HG03565 (cell line): Measurements from ENCODE around the gene RBCK1.

Experiments
- ATAC-seq: cut with Tn5 transposase; IDR thresholded peaks from one replicate; pipeline ENCODE4 v1.9.1; 2021; ENCODE audit warnings: mild to moderate bottlenecking, moderate library complexity; ENCODE audit not compliant: unreplicated experiment

The RBCK1 gene

DNA sequence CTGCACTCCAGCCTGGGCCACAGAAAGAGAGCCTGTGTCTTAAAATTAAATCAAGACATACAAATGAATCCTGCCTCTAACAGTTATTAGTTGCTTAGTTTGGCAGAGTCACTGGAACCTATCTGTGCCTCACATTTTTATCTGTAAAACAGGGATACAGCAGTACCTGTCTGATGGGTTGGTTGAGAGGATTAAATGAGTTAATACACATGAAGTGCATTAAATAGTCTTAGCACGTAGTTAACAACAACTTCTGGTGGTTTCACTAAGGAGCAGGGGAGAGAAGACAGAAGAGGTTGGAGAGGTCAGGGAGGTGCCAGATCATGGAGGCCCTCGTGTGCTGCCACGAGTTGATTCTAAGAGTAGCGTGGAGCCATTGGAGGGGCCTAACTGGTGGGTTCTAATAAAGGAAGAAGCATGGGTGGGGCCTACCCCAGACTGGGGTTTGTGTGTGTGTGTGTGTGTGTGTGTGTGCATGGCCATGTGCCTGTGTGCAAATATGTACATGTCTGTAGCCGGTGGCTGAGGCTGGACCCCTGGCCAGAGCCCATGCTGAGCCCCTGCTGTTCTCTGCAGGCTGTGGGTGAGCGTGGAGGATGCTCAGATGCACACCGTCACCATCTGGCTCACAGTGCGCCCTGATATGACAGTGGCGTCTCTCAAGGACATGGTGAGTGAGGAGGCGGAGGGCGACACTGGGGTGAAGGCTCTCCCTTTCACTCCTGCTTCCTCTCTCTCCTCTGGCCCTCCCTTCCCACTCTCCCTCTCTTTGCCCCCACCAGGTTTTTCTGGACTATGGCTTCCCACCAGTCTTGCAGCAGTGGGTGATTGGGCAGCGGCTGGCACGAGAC, 9.1 kb downstream of the RBCK1 start:
- ATAC-seq = no peak

DNA sequence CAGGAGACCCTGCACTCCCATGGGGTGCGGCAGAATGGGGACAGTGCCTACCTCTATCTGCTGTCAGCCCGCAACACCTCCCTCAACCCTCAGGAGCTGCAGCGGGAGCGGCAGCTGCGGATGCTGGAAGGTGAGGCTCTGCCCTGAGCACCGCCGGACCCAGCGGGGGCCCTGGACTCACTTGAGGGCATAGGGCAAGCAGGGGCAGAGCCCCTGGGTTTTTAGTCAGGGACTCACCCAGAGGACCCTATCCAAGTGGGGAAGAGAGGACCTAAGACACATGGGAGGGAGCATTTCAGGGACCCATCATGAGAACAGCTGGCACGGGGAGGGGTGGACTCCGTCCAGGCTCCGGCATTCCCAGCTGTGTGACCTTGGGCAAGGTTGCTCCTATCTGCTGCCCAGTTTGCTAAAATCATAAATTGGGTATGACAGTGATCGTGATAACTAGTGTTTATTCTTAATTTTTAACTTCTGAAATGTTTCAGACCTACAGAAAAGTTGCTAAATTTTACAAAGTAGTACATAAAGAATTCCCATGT, 9.8 kb downstream of the RBCK1 start:
- no peak for ATAC-seq

DNA sequence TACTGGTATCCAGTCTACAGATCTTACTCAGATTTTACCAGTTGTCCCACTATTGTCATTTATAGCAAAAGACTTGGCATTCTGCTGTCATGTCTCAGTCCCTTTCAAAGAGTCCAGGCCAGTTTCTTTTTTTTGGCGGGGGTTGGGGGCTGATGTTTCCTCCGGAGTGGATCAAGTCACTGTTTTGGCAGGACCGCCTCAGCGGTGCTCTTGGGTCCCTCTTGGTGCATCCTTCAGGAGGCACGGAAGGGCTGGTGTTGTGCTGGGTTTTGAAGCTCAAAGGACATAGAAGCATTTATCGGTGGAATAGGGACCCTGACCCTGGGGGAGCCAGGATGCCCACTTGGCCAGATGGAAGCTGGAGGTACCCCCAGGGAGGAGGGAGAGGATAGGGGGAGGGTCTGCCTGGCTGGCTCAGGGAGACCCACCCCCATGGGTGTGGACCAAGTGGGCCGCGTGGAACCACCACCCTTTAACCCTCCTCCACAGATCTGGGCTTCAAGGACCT, 10.8 kb downstream of the RBCK1 start:
- ATAC-seq = no peak

DNA sequence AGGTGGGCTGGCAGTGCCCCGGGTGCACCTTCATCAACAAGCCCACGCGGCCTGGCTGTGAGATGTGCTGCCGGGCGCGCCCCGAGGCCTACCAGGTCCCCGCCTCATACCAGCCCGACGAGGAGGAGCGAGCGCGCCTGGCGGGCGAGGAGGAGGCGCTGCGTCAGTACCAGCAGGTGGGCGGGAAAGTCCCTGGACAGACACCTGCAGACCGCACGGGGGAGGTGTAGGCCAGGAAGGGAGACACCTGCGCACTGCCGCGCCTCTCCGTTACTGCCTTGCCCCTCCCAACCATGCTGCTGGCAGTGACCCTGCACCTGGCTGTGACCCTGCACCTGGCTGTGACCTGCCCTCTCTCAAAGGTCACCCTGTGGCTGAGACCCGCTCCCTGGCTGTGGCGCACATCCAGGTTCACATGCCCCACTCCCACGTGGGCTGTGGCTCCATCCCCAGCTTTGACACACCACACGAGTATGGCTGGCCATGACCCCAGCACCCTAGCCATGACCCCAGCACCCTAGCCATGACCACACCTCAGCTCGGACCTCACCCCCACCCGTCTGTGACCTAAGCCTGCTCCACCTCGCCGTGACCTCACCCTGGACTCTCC, 11.6 kb downstream of the RBCK1 start:
- no peak for ATAC-seq

DNA sequence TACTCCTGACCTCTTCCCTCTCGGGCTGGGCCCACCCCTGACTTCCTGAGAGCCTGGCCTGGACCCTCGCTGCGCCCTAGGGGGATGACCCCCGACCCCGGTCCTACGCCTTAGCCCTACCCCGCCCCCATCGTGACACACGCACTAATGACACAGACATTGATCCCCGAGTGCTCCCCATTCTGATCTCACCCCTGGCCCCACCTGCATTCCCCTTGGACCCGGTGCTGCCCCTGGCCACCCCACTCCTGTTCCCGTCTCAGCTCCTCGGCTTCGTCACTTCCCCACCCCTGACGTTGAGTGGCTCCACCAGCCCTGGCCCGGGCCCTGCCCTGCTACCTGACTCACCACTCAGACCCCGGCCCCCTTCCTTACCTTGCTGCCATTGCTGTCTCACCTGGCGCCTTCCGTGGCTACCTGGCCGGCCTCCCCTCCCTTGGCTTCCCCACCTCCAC, 12.1 kb downstream of the RBCK1 start:
- no peak for ATAC-seq

DNA sequence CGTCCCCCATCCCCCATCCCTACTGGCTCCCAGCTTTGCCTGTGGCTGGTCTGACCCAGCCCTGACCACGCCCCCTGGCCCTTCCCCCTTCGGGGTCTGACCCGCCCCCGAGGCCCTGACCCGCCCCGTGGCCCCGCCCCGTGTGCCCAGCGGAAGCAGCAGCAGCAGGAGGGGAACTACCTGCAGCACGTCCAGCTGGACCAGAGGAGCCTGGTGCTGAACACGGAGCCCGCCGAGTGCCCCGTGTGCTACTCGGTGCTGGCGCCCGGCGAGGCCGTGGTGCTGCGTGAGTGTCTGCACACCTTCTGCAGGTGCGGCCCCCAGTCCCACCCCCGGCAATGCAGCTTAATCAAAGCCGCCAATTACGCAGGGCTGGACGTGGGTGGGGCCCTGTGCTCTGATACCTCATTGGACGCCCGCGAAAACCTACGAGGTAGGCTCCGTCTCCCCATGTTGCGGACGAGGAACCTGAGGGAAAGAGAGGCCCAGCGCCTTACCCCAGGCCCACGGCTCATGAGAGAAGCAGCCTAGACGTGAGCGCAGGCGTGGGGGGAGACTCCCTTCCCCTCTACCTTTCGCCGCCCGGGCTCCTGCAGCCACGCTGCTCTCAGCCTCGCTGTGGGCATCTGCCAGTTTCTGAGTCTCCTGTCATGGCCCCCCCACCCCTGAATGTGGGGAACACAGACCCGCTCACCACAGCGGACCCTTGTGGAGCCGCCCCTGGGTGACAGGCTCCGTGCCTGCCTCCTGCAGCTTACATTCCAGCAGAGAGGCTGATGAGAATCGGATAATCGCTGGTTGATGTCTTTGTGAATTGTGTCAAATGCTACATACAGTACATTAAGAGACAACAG, 12.8 kb downstream of the RBCK1 start:
- ATAC-seq = no peak

DNA sequence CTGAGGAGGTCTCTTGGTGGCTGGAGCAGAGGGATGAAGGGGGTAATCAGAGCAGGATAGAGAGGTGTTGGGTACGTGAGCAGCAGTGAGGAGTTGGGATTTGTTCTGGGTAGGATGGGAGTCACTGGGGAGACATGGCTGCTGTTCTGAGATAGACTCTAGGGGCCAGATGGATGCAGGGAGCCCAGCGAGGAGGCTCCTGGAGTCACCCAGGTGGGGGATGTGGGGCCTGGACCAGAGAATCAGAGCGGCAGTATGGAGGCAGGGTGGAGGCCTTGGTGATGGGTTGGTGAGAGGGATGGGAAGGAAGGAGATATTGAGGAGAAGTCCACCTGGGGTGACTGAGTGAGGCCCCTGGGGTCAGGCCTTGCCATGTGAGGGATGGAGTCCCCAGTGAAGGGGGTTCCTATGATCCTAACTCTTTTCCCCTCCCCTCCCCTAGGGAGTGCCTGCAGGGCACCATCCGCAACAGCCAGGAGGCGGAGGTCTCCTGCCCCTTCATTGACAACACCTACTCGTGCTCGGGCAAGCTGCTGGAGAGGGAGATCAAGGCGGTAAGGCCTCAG, 13.7 kb downstream of the RBCK1 start:
- ATAC-seq = no peak

DNA sequence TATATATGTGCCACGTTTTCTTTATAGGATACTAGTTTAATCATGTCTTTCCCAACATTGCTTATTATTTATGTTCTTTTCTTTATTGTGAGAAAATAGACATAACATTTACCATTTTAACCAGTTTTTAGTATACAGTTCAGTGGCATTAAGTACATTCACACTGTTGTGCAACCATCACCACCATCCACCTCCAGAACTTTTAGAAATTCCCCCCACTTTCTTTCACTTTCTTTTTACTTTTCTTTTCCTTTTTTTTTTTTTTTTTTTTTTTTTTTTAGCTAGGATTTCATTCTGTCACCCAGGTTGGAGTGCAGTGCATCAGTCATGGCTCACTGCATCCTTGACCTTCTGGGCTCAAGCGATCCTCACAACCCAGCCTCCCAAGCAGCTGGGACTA, 18.5 kb downstream of the RBCK1 start:
- ATAC-seq = no peak

DNA sequence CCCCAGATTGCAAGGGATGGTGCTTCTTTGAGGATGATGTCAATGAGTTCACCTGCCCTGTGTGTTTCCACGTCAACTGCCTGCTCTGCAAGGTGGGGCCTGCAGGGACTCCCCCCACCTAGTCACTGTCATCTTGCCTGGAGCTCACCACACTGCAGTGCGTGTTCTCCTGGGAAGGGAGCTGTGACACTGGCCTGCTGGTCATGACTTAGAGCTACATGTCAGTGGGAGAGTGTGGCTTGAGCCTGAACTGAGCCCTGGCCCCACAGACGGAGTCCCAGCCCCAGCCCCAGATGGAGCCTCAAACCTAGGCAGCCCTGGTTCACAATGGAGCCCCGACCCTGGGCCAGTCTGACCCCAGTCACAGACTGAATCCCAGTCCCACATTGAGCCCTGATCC, 19.3 kb downstream of the RBCK1 start:
- ATAC-seq = no peak

DNA sequence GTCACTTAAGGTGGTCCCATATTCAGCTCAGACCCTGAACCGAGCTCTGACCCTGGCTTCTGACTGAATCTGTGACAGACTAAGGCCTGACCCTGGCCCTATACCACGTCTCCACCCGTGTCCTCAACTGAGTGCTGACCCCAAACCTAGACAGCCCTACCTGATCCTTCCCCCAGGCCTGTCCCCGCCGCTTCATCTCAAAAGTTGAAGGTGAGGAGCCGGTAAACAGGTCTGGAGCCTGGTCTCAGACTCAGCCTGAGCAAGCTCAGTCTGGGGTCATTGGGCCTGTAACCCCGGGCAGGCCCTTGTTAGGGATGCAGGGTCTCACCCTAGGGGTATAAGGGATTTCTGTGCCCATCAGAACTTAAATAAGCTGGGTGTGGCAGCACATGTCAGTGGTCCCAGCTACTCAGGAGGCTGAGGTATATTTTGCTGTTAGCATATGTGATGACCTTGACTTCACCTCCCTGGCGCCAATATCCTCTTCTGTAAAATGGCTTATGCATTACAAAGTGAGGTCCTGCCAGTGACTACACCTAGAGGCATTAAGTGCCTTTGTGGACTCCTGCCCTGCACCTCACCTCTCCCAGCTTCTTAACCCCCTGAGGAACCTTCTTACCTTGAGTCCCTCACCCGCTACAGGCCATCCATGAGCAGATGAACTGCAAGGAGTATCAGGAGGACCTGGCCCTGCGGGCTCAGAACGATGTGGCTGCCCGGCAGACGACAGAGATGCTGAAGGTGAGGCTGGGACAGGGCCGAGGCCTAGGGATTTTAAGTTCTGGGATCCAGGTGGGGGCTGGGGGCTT, 20.0 kb downstream of the RBCK1 start:
- ATAC-seq = no peak

DNA sequence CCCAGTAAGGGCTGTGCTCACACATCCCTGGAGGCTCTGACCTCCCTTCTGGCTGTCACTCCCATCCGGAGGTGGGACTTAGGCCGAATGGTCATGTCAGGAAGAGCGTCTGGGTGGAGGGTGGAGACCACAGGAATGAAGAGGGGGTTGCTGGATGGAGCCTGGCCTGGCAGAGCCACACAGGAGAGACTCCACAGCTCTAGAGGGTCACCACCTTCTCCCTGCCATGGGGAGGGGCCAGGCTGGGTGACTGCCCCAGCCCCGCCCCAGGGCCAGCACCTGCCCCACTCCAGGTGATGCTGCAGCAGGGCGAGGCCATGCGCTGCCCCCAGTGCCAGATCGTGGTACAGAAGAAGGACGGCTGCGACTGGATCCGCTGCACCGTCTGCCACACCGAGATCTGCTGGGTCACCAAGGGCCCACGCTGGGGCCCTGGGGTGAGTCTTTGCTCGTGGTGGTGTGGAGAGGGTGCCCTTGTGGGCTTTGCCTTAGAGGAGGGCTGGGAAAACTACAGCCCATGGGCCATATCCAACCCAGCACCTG, 20.6 kb downstream of the RBCK1 start:
- ATAC-seq = no peak

DNA sequence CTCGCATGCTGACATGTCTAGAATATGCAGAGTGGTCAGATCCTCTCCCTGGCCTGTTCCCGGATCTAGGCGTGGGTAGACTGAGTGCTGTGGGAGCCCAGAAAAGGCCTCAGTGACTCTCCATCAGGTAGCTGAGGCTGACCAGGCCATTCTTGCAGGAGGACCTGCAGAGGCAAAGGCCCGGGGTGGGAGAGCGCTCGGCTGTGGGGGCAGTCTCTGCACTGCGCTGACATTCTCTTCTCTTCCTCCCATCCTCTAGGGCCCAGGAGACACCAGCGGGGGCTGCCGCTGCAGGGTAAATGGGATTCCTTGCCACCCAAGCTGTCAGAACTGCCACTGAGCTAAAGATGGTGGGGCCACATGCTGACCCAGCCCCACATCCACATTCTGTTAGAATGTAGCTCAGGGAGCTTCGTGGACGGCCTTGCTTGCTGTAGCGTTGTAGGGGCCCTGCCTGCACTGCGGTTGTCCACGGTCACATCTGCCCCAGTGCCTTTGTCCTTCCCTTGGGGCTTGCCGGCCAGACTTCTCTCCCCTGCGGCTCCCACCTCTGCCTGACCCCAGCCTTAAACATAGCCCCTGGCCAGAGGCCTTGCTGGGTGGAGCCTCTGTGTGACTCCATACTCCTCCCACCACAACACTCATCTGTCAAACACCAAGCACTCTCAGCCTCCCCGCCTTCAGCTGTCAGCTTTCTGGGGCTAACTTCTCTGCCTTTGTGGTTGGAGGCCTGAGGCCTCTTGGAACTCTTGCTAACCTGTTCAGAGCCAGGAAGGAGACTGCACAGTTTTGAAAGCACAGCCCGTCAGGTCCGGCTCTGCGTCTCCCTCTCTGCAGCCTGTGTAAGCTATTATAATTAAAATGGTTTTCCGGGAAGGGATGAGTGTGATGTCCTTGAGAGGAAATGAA, 22.2 kb downstream of the RBCK1 start:
- no peak for ATAC-seq

DNA sequence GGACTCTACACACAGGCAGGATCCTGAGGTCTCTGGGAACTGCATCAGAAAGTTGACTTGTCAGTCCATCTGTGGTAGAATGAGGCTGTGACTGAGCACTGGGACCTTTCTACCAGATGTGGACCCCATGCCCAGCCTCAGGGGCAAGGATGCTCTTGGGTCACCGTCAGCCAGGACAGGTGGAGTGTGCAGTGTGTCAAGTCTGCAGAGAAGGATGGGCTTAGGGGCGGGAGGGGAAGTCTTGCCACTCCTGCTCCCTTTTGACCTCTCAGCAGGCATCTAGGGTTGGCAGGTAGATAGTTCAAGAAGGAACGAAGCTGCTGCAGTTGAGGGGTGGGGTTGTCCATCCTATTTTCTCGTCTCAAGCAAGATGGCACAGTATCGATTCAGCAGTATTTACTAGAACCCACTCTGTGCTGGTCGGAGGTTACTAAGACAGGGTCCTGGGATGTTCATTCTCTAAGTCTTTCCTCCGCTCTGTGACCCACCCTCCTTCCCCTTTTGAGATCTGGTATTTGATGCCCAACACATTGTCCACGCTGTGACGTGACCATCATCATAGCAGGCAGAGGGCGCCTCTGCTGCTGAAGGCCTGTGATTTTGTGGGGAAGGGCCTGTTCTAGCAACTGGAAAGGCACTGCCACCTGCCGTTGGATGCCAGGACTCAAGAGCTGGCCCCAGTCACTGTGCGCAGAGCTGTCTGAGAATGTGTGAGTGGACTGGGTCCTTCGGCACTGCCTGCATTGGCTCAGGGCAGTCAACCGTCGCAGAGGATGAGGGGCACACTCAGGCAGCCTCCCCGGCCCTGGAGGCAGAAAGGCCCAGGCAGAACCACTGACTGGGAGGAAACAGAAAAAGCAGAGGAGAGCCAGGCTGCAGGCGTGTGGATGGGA, 23.2 kb downstream of the RBCK1 start:
- ATAC-seq = no peak

DNA sequence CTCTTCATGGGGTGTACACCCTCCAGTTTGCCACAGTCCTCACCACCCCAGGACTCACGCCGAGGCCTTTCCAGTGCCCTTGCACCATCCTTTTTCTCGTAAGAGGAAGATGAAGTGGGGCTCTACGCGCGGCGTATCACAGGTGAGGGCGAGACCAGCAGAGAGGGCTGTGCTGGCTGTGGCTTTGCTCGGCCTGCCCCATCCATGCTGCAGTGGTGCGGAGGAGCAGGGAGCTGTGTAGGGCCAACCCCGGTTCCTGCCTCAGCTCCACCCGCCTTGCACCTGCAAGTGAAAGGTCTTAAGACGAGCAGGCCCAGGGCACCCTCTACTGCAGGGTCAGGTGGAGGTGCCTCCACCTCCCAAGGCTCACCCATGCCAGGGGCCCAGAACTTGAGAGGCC, 24.1 kb downstream of the RBCK1 start:
- no peak for ATAC-seq

DNA sequence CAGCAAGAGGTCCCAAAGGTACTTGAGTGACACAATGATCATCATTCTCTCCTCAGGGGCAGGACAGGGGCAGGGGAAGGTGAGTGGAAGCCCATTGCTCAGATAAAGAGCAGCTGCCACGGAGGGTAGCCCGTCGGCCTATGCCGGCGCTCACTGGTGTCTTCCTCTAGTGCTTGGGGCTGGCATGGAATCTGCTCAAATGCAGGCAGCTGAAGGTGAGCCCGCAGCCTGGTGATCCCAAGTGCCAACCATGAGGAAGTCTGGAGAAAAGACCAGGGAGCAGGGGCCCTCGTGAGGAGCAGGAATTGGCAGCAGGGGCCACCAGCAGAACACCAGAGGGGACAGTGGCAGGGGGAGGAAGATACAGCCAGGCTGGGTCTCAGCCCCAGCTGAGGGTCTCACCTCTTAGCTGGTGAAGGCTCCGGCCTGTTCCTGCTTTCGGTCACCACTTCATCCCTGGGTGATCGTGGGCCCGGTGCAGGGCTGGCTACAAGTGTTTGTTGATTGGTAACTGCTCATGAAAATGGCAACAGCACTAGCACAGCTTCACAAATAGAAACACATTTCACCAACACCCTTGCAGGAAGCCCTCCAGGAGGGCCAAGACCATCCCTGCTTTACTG, 24.7 kb downstream of the RBCK1 start:
- no peak for ATAC-seq

DNA sequence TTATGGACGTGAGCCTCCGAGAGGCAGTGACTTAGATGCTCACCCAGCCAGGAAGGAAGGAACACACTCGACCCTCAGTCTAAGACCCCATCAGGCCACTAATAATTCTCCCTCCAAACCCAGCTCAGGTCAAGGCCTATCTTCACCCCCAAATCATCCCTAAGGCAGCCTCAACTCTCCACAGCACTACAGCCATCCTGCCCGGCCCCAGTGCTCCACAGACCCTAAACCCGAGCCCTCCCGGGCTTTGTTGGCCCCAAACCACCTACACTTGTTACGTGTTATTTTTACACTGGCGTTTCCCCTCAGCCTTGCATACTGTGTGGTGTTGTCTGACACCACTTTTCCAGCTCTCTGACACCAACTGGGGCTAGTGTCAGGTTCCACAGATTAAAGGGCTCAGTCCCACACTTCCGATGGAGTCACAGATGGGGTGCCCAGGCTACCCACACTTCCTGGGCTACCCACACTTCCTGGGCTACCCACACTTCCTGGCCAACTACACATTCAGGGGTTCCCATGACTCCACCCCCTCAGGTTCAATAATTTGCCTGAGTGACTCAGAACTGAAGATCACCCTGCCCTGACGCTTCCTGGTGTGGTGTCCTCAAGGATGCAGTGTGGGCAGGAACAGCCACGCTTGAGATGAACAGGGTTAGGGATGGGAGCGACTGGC, 25.3 kb downstream of the RBCK1 start:
- peak; percentile 76 for ATAC-seq

DNA sequence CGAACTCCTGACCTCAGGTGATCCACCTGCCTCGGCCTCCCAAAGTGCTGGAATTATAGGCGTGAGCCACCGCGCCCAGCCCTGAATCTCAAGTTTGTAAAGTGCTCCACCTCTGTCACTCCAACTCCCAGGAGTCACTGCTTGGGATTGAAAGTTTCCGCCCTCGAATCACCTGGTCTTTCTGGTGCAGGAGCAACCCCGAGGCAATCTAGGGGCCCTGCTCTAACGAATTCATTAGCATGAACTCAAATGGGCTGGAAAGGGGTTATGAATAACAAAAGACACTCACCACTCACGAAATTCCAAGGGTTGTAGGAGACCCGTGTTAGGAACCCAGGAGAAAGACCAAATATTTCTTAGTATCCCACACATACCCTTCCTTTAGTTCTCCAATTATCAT, 26.1 kb downstream of the RBCK1 start:
- no peak for ATAC-seq
